Tibial artery (tissue), 4 donors: ENCODE data around the gene VWF.

Source experiments
- DNase-seq, 2 donors: peaks; one replicate each; pipeline ENCODE4 v3.0.0-alpha.2; 2019
- H3K27ac ChIP-seq, 2 donors: fragments of 200-600 bp; sonication (generic) in 1 of 2; 1 replicate in 1 of 2; 2 replicates in 1 of 2; pipeline ENCODE4 v1.5.1; 2018 to 2019; ENCODE audit warnings: mild to moderate bottlenecking in 1 of 2
- H3K27me3 ChIP-seq, 2 donors: fragments of 200-600 bp; sonication (generic) in 1 of 2; one replicate each; pipeline versions ENCODE4 v1.5.1 to v1.6.0; 2016 to 2019
- H3K36me3 ChIP-seq, 3 donors: fragments of 200-600 bp; sonication (generic) in 2 of 3; one replicate each; pipeline ENCODE4 v1.5.1; 2016 to 2019; ENCODE audit warnings: mild to moderate bottlenecking in 2 of 3
- H3K4me1 ChIP-seq, 4 donors: fragments of 200-600 bp; sonication (generic) in 2 of 4; 1 replicate in 3 of 4; 2 replicates in 1 of 4; pipeline ENCODE4 v1.5.1; 2016 to 2019
- H3K4me3 ChIP-seq, 2 donors: fragments of 200-600 bp; sonication (generic) in 1 of 2; 1 replicate in 1 of 2; 2 replicates in 1 of 2; pipeline ENCODE4 v1.5.1; 2018 to 2019; ENCODE audit warnings: mild to moderate bottlenecking in 2 of 2
- H3K9me3 ChIP-seq, 3 donors: fragments of 200-600 bp; sonication (generic) in 1 of 3; one replicate each; pipeline ENCODE4 v1.5.1; 2016 to 2019
- intact Hi-C: fragments of 100-400 bp; cut with DNase I; formaldehyde crosslinking; loops from one replicate; pipeline ENCODE4 v1.15.0; 2023; ENCODE audit warnings: low total_unique reads
- TF ChIP-seq, protein P1 (sequence below), 2 experiments: fragments of 200-600 bp in 1 of 2; fragments of 450-650 bp in 1 of 2; IDR thresholded peaks; one replicate each; pipeline ENCODE4 v1.5.1; 2017 to 2019; ENCODE audit warnings: antibody characterized with exemption in 2 of 2, mild to moderate bottlenecking in 1 of 2, moderate library complexity in 1 of 2

Gene VWF

DNA sequence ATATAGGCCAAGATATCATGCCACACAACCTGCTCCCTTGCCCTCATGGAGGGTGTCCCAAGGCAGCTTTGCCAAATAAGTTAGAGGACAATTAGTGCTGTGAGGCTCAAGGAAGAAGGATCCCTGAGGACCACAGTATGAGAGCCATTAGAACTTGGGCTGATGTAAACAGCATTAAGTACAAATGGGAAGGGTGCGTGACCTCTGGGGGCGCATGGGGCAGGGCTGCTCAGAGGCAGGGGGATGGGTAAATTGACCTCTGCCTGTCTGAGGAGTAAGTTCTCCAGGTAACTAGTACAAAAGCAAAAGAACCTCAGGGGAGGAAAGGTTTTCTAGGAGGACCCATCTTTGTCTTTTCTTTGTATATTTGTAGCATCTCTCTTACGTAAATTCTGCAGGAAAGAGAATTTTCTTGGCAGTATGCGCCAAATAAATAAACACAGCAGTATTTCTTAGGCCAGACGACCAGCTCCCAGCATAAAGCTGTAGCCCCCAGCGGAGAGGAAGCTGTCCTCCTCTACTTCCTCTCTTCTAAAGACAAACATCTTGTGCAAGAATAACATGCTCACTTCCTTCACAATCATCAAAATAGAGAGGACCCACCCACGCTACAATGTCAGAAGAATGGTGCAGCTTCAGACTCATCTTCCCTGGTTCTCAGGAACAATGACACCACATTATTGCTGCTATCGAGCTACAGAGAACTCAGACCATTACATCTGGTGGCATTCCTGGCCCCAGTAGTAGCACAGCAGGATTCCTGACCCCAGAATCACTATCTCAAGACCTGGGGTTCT is 16.4 kb upstream of the VWF start:
- intact Hi-C loops, result no loop called here
- H3K27ac ChIP-seq, result no peak overlapping the region

DNA sequence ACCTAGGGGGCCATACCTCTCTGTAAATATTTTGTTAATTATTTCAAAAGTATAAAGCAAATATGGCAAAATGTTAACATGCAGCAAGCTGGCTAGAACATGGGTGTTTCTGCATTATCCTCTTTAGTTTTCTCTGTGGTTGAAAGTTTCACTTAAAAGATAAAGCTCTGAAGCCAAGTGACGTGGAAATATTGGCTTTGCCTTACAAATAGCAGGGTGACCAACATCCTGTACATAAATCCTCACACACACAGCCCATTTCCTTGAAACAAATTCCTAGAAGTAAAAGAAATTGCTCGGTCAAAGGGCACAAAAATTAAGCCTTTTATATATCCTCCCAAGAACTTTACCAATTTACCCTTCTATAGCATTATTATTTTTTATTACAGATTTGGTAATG is 10.6 kb upstream of the VWF start:
- Histone ChIP-seq H3K27ac (no peak overlapping the region), H3K9me3 (no peaks in the 10 kb centered on the region), H3K4me1 (no peaks in the 10 kb centered on the region), H3K27me3 (no peaks in the 10 kb centered on the region), H3K4me3 (no peak overlapping the region), H3K36me3 (no peaks in the 10 kb centered on the region)
- intact Hi-C loops, result no loop called here
- DNase-seq, result no peak
- TF ChIP-seq, protein P1, sequence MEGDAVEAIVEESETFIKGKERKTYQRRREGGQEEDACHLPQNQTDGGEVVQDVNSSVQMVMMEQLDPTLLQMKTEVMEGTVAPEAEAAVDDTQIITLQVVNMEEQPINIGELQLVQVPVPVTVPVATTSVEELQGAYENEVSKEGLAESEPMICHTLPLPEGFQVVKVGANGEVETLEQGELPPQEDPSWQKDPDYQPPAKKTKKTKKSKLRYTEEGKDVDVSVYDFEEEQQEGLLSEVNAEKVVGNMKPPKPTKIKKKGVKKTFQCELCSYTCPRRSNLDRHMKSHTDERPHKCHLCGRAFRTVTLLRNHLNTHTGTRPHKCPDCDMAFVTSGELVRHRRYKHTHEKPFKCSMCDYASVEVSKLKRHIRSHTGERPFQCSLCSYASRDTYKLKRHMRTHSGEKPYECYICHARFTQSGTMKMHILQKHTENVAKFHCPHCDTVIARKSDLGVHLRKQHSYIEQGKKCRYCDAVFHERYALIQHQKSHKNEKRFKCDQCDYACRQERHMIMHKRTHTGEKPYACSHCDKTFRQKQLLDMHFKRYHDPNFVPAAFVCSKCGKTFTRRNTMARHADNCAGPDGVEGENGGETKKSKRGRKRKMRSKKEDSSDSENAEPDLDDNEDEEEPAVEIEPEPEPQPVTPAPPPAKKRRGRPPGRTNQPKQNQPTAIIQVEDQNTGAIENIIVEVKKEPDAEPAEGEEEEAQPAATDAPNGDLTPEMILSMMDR (IDR thresholded peaks at IDR 0.05), result no peak

More for the DNA sequence above, 16.4 kb upstream of the VWF start:
- Histone ChIP-seq H3K27me3 (no peaks in the 10 kb centered on the region), H3K9me3 (no peaks in the 10 kb centered on the region), H3K4me1 (no peaks in the 10 kb centered on the region), H3K36me3 (no peaks in the 10 kb centered on the region), H3K4me3 (no peak overlapping the region)
- TF ChIP-seq, protein P1 (IDR thresholded peaks at IDR 0.05), result no peak
- DNase-seq, result peak in 1 of 2 donors; percentile 30

GRCh38 chr12:6133642-6134041 is 9.2 kb upstream of the VWF start:
- Histone ChIP-seq H3K4me3 (no peak overlapping the region), H3K36me3 (no peaks in the 10 kb centered on the region), H3K27me3 (no peaks in the 10 kb centered on the region), H3K27ac (no peak overlapping the region), H3K4me1 (no peaks in the 10 kb centered on the region), H3K9me3 (no peaks in the 10 kb centered on the region)
- TF ChIP-seq, protein P1 (IDR thresholded peaks at IDR 0.05), result no peak
- no peak for DNase-seq
- intact Hi-C loops, result no loop called here

DNA sequence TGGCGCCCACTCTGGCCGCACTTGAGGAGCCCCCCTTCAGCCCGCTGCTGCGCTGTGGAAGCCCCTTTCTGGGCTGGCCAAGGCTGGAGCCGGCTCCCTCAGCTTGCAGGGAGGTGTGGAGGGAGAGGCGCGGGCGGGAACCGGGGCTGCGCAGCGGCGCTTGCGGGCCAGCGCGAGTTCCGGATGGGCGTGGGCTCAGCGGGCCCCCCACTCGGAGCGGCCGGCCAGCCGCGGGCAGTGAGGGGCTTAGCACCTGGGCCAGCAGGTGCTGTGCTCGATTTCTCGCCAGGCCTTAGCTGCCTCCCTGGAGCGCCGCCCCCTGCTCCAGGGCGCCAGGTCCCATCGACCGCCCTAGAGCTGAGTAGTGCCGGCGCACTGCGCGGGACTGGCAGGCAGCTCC is 8.0 kb upstream of the VWF start:
- intact Hi-C loops, result no loop called here
- no peaks in the 10 kb centered on the region for H3K9me3 ChIP-seq
- no peaks in the 10 kb centered on the region for H3K36me3 ChIP-seq
- DNase-seq, result no peak
- TF ChIP-seq, protein P1 (IDR thresholded peaks at IDR 0.05), result no peak
- H3K4me1 ChIP-seq, result no peaks in the 10 kb centered on the region
- H3K27ac ChIP-seq, result no peak overlapping the region
- H3K27me3 ChIP-seq, result no peaks in the 10 kb centered on the region
- H3K4me3 ChIP-seq, result no peak overlapping the region

GRCh38 chr12:6125310-6125608 is 789 bp upstream of the VWF start:
- no peak overlapping the region for H3K27ac ChIP-seq
- no peaks in the 10 kb centered on the region for H3K4me1 ChIP-seq
- no peak overlapping the region for H3K4me3 ChIP-seq
- no peaks in the 10 kb centered on the region for H3K36me3 ChIP-seq
- no peaks in the 10 kb centered on the region for H3K27me3 ChIP-seq
- H3K9me3 ChIP-seq, result no peaks in the 10 kb centered on the region
- peak in 1 of 2 donors; percentile 33 for DNase-seq
- intact Hi-C loops, result no loop called here
- TF ChIP-seq, protein P1 (IDR thresholded peaks at IDR 0.05), result no peak
